Endodermal cell (in vitro differentiated cells): ENCODE results near the gene PTPN5. TPM values are rescaled to one million over a fixed set of nuclear protein-coding genes. Genes with fewer than 3 reads are reported as not detected.
A peak's percentile ranks its signal among the peaks of the same experiment; 100 is the strongest.

Experiments
- DNase-seq: peaks from one replicate; pipeline ENCODE4 v3.0.0-alpha.2; 2017
- H3K27ac ChIP-seq: 2 replicates; pipeline ENCODE4 v1.5.1; 2013; ENCODE audit warnings: mild to moderate bottlenecking, low read depth, low read length, moderate library complexity
- H3K27me3 ChIP-seq: 2 replicates; pipeline ENCODE4 v1.6.1; 2013; ENCODE audit warnings: mild to moderate bottlenecking, low read length, moderate library complexity; ENCODE audit not compliant: insufficient read depth, control insufficient read depth, poor library complexity, severe bottlenecking
- H3K36me3 ChIP-seq: 2 replicates; pipeline ENCODE4 v1.7.0; 2013; ENCODE audit warnings: mild to moderate bottlenecking, low read length, moderate library complexity; ENCODE audit not compliant: control insufficient read depth, insufficient read depth
- H3K4me1 ChIP-seq: one replicate; pipeline ENCODE4 v1.7.0; 2013; ENCODE audit warnings: low read length; ENCODE audit not compliant: control insufficient read depth, insufficient read depth
- H3K4me3 ChIP-seq: 2 replicates; pipeline ENCODE4 v1.5.1; 2013; ENCODE audit warnings: mild to moderate bottlenecking, low read length, moderate library complexity
- H3K9ac ChIP-seq: 2 replicates; pipeline ENCODE4 v1.6.1; 2013; ENCODE audit warnings: mild to moderate bottlenecking, low read length, moderate library complexity; ENCODE audit not compliant: poor library complexity, severe bottlenecking; ENCODE audit errors: extremely low read depth
- H3K9me3 ChIP-seq: 2 replicates; pipeline ENCODE4 v1.6.1; 2013; ENCODE audit warnings: mild to moderate bottlenecking, low read length, moderate library complexity; ENCODE audit not compliant: control insufficient read depth
- H3K27ac Mint-ChIP-seq: 2 replicates; pipeline ENCODE4 v1.8.0; 2020; ENCODE audit warnings: mixed read lengths
- H3K27me3 Mint-ChIP-seq: 2 replicates; pipeline ENCODE4 v1.8.0; 2021; ENCODE audit warnings: mild to moderate bottlenecking, mixed read lengths; ENCODE audit not compliant: insufficient read depth
- H3K36me3 Mint-ChIP-seq: 2 replicates; pipeline ENCODE4 v1.8.0; 2020; ENCODE audit warnings: low read depth, mixed read lengths
- H3K4me1 Mint-ChIP-seq: 2 replicates; pipeline ENCODE4 v1.8.0; 2020; ENCODE audit warnings: mixed read lengths
- H3K4me3 Mint-ChIP-seq: 2 replicates; pipeline ENCODE4 v1.8.0; 2020; ENCODE audit warnings: mild to moderate bottlenecking, moderate library complexity, mixed read lengths
- H3K9me3 Mint-ChIP-seq: 2 replicates; pipeline ENCODE4 v1.8.0; 2020; ENCODE audit warnings: mild to moderate bottlenecking, mixed read lengths
- WGBS, 2 experiments: methylation state at CpG; one replicate each; pipeline versions ENCODE4 v1.1.5 to v1.1.7; 2013; ENCODE audit warnings: missing lambda C conversion rate in 2 of 2, mixed read lengths in 1 of 2; ENCODE audit not compliant: insufficient coverage in 1 of 2, insufficient read length in 1 of 2; 5-methylcytosine and 5-hydroxymethylcytosine counted together
- total RNA-seq, 2 donors: library from RNA; stranded (reverse); fragmentation: NEBNext Ultra II Directional in 1 of 2; extraction: Animal tissue kit (Norgen Biotek cat#: 25700) in 1 of 2; gene quantifications; 2 replicates in 1 of 2; 3 replicates in 1 of 2; pipeline ENCODE4 v1.2.1, GENCODE V29; 2021
- TF ChIP-seq, protein P1 (sequence below): fragments of 200-600 bp; sonication (generic); conservative IDR thresholded peaks from 2 replicates; pipeline ENCODE4 v1.5.0; 2021; ENCODE audit warnings: antibody characterized with exemption, mild to moderate bottlenecking

Gene PTPN5
- total RNA-seq, 2 donors from 2014 or later: 27.6 to 51.0 TPM

DNA sequence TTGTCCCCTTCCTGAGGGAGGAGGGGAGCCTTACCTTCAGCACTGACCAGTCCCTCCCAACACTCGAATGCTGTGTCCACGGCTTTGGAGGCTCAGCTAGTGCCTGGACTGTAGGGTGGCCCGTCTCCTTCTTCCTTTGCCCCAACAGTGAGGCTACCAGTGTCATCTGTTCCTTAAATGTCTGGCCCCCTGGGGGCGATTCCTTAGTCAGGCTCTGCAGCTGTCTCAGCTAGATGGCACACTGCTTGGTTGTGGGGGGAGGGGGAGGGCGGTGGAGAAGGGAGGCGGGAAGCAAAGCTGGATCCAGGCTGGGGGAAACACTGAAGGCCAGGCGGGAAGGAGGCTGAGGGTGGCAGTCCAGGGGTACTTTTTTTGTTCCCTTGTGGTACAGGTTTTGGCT, 65.6 kb downstream of the PTPN5 start, which contains the start of gene IGSF22:
Gene IGSF22, minus strand, starts transcription at position 149 of the 400 bp plus-strand sequence. CDS start 1,952 bp downstream, outside the sequence.
- Histone ChIP-seq H3K9me3 (no peaks in the 10 kb centered on the region), H3K27ac (no peak within 1 kb of the TSS), H3K27me3 (no peaks in the 10 kb centered on the region), H3K36me3 (no peaks in the 10 kb centered on the region), H3K4me3 (no peak within 1 kb of the TSS), H3K9ac (no peak within 1 kb of the TSS), H3K4me1 (no peaks in the 10 kb centered on the region)
- H3K36me3 Mint-ChIP-seq: no peaks in the 10 kb centered on the region
- peak; percentile 78 for DNase-seq
- H3K4me1 Mint-ChIP-seq: peaks cover 13% of the 10 kb centered on the region
- H3K27ac Mint-ChIP-seq: no peak within 1 kb of the TSS
- no peak within 1 kb of the TSS for H3K4me3 Mint-ChIP-seq
- WGBS, 2 experiments: 59 to 70% methylated on average over 2 to 7 of the region's 7 CpGs
- TF ChIP-seq, protein P1, sequence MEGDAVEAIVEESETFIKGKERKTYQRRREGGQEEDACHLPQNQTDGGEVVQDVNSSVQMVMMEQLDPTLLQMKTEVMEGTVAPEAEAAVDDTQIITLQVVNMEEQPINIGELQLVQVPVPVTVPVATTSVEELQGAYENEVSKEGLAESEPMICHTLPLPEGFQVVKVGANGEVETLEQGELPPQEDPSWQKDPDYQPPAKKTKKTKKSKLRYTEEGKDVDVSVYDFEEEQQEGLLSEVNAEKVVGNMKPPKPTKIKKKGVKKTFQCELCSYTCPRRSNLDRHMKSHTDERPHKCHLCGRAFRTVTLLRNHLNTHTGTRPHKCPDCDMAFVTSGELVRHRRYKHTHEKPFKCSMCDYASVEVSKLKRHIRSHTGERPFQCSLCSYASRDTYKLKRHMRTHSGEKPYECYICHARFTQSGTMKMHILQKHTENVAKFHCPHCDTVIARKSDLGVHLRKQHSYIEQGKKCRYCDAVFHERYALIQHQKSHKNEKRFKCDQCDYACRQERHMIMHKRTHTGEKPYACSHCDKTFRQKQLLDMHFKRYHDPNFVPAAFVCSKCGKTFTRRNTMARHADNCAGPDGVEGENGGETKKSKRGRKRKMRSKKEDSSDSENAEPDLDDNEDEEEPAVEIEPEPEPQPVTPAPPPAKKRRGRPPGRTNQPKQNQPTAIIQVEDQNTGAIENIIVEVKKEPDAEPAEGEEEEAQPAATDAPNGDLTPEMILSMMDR: peak; percentile 27
- no peaks in the 10 kb centered on the region for H3K9me3 Mint-ChIP-seq
- peaks cover 8% of the 10 kb centered on the region for H3K27me3 Mint-ChIP-seq

DNA sequence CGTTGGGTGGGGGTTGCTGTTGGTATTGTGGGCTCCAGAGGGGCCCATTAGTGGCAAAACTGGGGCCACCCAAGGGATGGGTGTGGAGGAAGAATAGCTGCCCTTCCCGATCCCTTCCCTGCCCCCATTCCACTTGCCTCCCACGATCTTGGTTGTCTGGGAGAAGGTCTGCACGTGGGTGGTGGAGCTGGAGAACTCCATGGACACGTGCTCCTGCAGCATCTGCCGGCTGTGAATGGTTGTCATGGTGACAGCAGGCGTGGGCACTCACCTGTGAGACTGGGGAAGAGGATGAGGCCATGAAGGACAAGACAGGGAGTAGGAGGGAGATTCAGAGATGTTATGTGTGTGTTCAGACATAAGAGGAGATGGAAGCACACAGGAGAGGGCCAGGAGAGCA, 67.6 kb downstream of the PTPN5 start:
- TF ChIP-seq, protein P1: no peak
- Histone ChIP-seq H3K9ac (no peak overlapping the region), H3K4me3 (no peak overlapping the region), H3K27ac (no peak overlapping the region), H3K9me3 (no peaks in the 10 kb centered on the region), H3K4me1 (no peaks in the 10 kb centered on the region), H3K36me3 (no peaks in the 10 kb centered on the region), H3K27me3 (peaks cover 4% of the 10 kb centered on the region)
- Mint-ChIP-seq H3K27ac (no peak overlapping the region), H3K9me3 (no peaks in the 10 kb centered on the region), H3K36me3 (no peaks in the 10 kb centered on the region), H3K4me3 (no peak overlapping the region), H3K4me1 (peaks cover 17% of the 10 kb centered on the region), H3K27me3 (peaks cover 23% of the 10 kb centered on the region)
- DNase-seq: no peak
- 68 to 76% methylated on average over 3 to 7 of the region's 7 CpGs for WGBS, 2 experiments

DNA sequence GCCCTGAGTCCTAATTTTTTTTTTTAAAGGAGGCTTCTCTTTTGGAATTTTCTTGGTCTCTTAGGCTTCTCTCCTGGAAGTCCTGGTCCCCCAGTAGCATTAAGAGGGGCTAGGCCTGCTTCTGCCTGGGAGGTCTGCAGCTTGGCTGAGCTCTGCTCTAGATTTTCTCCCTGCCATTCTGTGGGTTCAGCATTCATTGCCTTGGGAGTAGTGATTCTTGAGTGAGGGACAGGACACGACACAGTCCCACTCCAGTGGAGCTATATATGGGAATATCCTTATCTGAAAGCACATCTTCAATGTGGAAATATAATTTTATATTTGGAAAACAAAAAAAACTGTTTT, 69.3 kb downstream of the PTPN5 start:
- Mint-ChIP-seq H3K36me3 (no peaks in the 10 kb centered on the region), H3K27me3 (peaks cover 34% of the 10 kb centered on the region), H3K9me3 (no peaks in the 10 kb centered on the region), H3K27ac (no peak overlapping the region), H3K4me3 (peak overlapping the region; percentile 76), H3K4me1 (peaks cover 11% of the 10 kb centered on the region)
- no peak for DNase-seq
- no peak overlapping the region for H3K9ac ChIP-seq
- TF ChIP-seq, protein P1: no peak
- peaks cover 20% of the 10 kb centered on the region for H3K27me3 ChIP-seq
- no peaks in the 10 kb centered on the region for H3K9me3 ChIP-seq
- H3K36me3 ChIP-seq: no peaks in the 10 kb centered on the region
- H3K27ac ChIP-seq: no peak overlapping the region
- 80% methylated on average over 1 of the region's 1 CpG; no CpG with 5 or more reads in 1 of the 2 experiments for WGBS, 2 experiments
- H3K4me1 ChIP-seq: no peaks in the 10 kb centered on the region
- peak overlapping the region; percentile 87 for H3K4me3 ChIP-seq
